ENCODE measurements around the gene TTBK2. TPM values are rescaled to one million over a fixed set of nuclear protein-coding genes. Genes with fewer than 3 reads are reported as not detected.

TTBK2 gene
- total and polyA plus RNA-seq, 10 donors = 1.4 to 27.8 (median 19.5) TPM

GRCh38 chr15:42705336-42705735 is 215.2 kb downstream of the TTBK2 start:
- intact Hi-C loops (cut with DNase I; ENCODE audit: low total_unique reads) = loop anchor here (2.0 kb wide), 1 partner anchor 221 kb away; no protein-coding TSS in a partner anchor
- H3K27me3 ChIP-seq (replicated peaks in 1 of 7) = no peaks in the 10 kb centered on the region
- no peak overlapping the region for H3K4me3 ChIP-seq
- 93 to 99% (median 96%) methylated on average over 5 of the region's 5 CpGs for WGBS, 5 donors
- H3K27ac ChIP-seq = no peak overlapping the region
- H3K9me3 ChIP-seq = no peaks in the 10 kb centered on the region
- H3K36me3 ChIP-seq = peaks cover 0 to 12% (median 0%) of the 10 kb centered on the region in 6 donors
- peaks cover 0 to 4% (median 0%) of the 10 kb centered on the region in 6 donors for H3K4me1 ChIP-seq
- TF ChIP-seq POLR2A (IDR thresholded peaks at IDR 0.05) (no peak), POLR2AphosphoS5 (IDR thresholded peaks at IDR 0.05) (no peak), CTCF (IDR thresholded peaks at IDR 0.05 in 8 of 11, conservative IDR thresholded peaks at IDR 0.05 in 3 of 11) (no peak)
- DNase-seq = no peak

GRCh38 chr15:42704492-42704926 is 216.1 kb downstream of the TTBK2 start:
- Histone ChIP-seq H3K27me3 (replicated peaks in 1 of 7) (no peaks in the 10 kb centered on the region), H3K27ac (no peak overlapping the region), H3K4me1 (peaks cover 0 to 4% (median 0%) of the 10 kb centered on the region in 6 donors), H3K36me3 (peaks cover 0 to 12% (median 0%) of the 10 kb centered on the region in 6 donors), H3K9me3 (no peaks in the 10 kb centered on the region), H3K4me3 (no peak overlapping the region)
- no peak for TF ChIP-seq POLR2AphosphoS5 (IDR thresholded peaks at IDR 0.05)
- TF ChIP-seq CTCF (IDR thresholded peaks at IDR 0.05 in 8 of 11, conservative IDR thresholded peaks at IDR 0.05 in 3 of 11) = peak; percentile 35 to 85 (median 71)
- WGBS, 5 donors = 30 to 36% (median 32%) methylated on average over 4 of the region's 4 CpGs
- no peak for DNase-seq
- intact Hi-C loops (cut with DNase I; ENCODE audit: low total_unique reads) = loop anchor here (2.0 kb wide), 1 partner anchor 222 kb away; no protein-coding TSS in a partner anchor

- 82 to 93% (median 84%) methylated on average over 5 of the region's 5 CpGs for WGBS, 5 donors
- Histone ChIP-seq H3K36me3 (peaks cover 0 to 71% (median 10%) of the 10 kb centered on the region in 6 donors), H3K27ac (peak overlapping the region in 1 of 8 donors; percentile 7), H3K9me3 (no peaks in the 10 kb centered on the region), H3K27me3 (replicated peaks in 1 of 7) (no peaks in the 10 kb centered on the region), H3K4me1 (no peaks in the 10 kb centered on the region), H3K4me3 (no peak overlapping the region)
- intact Hi-C loops (cut with DNase I; ENCODE audit: low total_unique reads) = no loop called here
- DNase-seq = no peak
- no peak for TF ChIP-seq POLR2A (IDR thresholded peaks at IDR 0.05)
- TF ChIP-seq POLR2AphosphoS5 (IDR thresholded peaks at IDR 0.05) = no peak
- TF ChIP-seq CTCF (IDR thresholded peaks at IDR 0.05 in 8 of 11, conservative IDR thresholded peaks at IDR 0.05 in 3 of 11) = no peak
Observed at GRCh38 chr15:42696626-42697025, 224.0 kb downstream of the TTBK2 start.

GRCh38 chr15:42695527-42696071 is 225.0 kb downstream of the TTBK2 start:
- Histone ChIP-seq H3K27me3 (replicated peaks in 1 of 7) (no peaks in the 10 kb centered on the region), H3K4me3 (no peak overlapping the region), H3K27ac (no peak overlapping the region), H3K36me3 (peaks cover 0 to 73% (median 10%) of the 10 kb centered on the region in 6 donors), H3K9me3 (no peaks in the 10 kb centered on the region), H3K4me1 (no peaks in the 10 kb centered on the region)
- WGBS, 5 donors = 85 to 96% (median 92%) methylated on average over 6 of the region's 6 CpGs
- DNase-seq = no peak
- TF ChIP-seq CTCF (IDR thresholded peaks at IDR 0.05 in 8 of 11, conservative IDR thresholded peaks at IDR 0.05 in 3 of 11) = no peak
- TF ChIP-seq POLR2A (IDR thresholded peaks at IDR 0.05) = no peak
- no peak for TF ChIP-seq POLR2AphosphoS5 (IDR thresholded peaks at IDR 0.05)
- intact Hi-C loops (cut with DNase I; ENCODE audit: low total_unique reads) = no loop called here
